Hematopoietic multipotent progenitor cell treated with erythropoietin and hydrocortisone succinate and interleukin-3 and kit ligand, for 4 days (in vitro differentiated cells): ENCODE results near the gene DNAH2.
A peak's percentile ranks its signal among the peaks of the same experiment; 100 is the strongest.
"Not testable (repeated sequence)": the region's sequence is repeated elsewhere in the genome, so short reads cannot be mapped to it uniquely, and the experiment has no call there.

ENCODE experiments used
- DNase-seq: peaks from one replicate; pipeline ENCODE4 v3.0.0-alpha.2; 2015

DNAH2 gene

GRCh38 chr17:7780736-7781135 is 63.2 kb downstream of the DNAH2 start:
- DNase-seq = no peak

- no peak for DNase-seq
These were observed 63.9 kb downstream of the DNAH2 start for GRCh38 chr17:7781429-7781828.

GRCh38 chr17:7782240-7782639 is 64.7 kb downstream of the DNAH2 start:
- peak; percentile 32 for DNase-seq

- no peak for DNase-seq
These were observed 69.3 kb downstream of the DNAH2 start for GRCh38 chr17:7786866-7787265.

GRCh38 chr17:7789131-7789530 is 71.6 kb downstream of the DNAH2 start:
- peak; percentile 16 for DNase-seq

GRCh38 chr17:7790150-7790549 is 72.6 kb downstream of the DNAH2 start:
- no peak for DNase-seq

- no peak for DNase-seq
These were observed 75.1 kb downstream of the DNAH2 start for GRCh38 chr17:7792611-7793010.

- no peak for DNase-seq
These were observed 76.6 kb downstream of the DNAH2 start for GRCh38 chr17:7794075-7794663.

GRCh38 chr17:7797976-7798375 is 80.4 kb downstream of the DNAH2 start:
- no peak for DNase-seq

GRCh38 chr17:7798839-7799238 is 81.3 kb downstream of the DNAH2 start:
- DNase-seq = no peak

- DNase-seq = no peak
These were observed 86.4 kb downstream of the DNAH2 start for GRCh38 chr17:7803981-7804380.

- DNase-seq = no peak
These were observed 89.0 kb downstream of the DNAH2 start for GRCh38 chr17:7806587-7806986.

GRCh38 chr17:7807206-7807605 is 89.7 kb downstream of the DNAH2 start:
- DNase-seq = no peak

GRCh38 chr17:7809086-7809790 is 91.7 kb downstream of the DNAH2 start:
- DNase-seq = no peak

GRCh38 chr17:7809791-7810343 is 92.3 kb downstream of the DNAH2 start:
- DNase-seq = not testable (repeated sequence)

- DNase-seq = peak; percentile 37
These were observed 93.7 kb downstream of the DNAH2 start for GRCh38 chr17:7811251-7811650.

GRCh38 chr17:7814969-7815368 is 97.4 kb downstream of the DNAH2 start:
- no peak for DNase-seq

GRCh38 chr17:7816926-7817642 is 99.5 kb downstream of the DNAH2 start:
- DNase-seq = no peak

- DNase-seq = no peak
These were observed 100.1 kb downstream of the DNAH2 start for GRCh38 chr17:7817643-7817964.

GRCh38 chr17:7818026-7818425 is 100.5 kb downstream of the DNAH2 start:
- no peak for DNase-seq

- DNase-seq = no peak
These were observed 101.5 kb downstream of the DNAH2 start for GRCh38 chr17:7818746-7819645.

GRCh38 chr17:7820231-7820630 is 102.7 kb downstream of the DNAH2 start:
- DNase-seq = no peak

- DNase-seq = no peak
These were observed 104.6 kb downstream of the DNAH2 start for GRCh38 chr17:7822126-7822525.
